ENCODE measurements around the gene SMIM21.

GRCh38 chr18:75400366-75400765, 27.1 kb downstream of the SMIM21 start:
- TF ChIP-seq CTCF (IDR thresholded peaks at IDR 0.05) (no peak), POLR2AphosphoS5 (IDR thresholded peaks at IDR 0.05) (no peak), POLR2A (IDR thresholded peaks at IDR 0.05) (no peak)

Data from breast epithelium (tissue), 3 donors.